GM18520 (cell line): ENCODE results near the gene TRPC6.
"Not testable (repeated sequence)": the region's sequence is repeated elsewhere in the genome, so short reads cannot be mapped to it uniquely, and the experiment has no call there.

Source experiments
- ATAC-seq: cut with Tn5 transposase; IDR thresholded peaks from one replicate; pipeline ENCODE4 v1.9.1; 2021; ENCODE audit not compliant: unreplicated experiment

TRPC6 gene

DNA sequence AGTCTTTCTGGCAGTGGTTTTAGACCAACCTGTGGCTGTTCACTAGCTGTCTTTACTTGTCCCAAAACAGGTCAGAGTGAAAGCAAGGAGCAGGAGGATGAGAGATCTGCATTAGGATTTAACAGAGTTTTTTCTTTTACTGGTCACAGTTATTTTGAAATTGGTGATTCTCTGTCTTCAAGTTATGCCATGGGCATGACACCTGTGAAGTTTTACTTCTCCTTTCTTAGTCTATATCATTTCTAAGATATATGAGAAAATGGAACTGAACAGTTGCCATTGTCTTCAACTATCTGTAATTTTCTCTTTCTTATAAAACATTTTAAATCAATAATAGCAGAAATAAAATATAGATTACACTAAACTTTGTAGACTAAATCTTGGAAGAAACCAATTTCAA lies 60.6 kb downstream of the TRPC6 start:
- ATAC-seq: no peak

DNA sequence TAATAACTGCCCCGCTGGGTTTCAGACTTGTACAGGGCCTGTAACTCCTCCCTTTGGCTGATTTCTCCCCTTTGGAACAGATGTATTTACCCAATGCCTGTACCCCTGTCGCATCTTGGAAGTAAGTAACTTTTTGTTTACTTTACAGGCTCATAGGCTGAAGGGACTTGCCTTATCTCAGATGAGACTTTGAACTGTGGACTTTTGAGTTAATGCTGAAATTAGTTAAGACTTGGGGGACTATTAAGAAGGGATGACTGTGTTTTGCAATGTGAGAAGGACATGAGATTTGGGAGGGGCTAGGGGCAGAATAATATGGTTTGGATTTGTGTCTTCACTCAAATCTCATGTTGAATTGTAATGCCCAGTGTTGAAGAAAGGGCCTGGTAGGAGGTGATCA lies 62.0 kb downstream of the TRPC6 start:
- no peak for ATAC-seq

DNA sequence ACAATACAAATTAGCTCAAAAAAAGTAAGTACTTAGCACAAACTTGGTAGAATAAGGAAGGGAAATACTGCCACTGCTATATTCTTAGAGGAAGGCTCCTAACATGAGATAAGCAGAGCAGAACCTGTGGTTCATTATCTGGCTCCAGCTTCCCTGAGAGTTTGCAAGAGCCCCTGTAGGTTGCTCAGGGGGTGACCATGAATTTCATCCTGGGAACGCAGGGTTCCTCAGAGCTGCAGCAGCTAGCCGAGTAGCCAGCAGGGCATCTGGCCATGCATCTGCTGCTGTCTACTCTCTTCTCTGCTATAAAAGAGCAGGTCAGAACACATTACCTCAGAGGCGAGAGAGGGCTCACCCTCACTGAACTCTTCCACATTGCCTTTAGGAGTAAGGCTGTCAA lies 67.3 kb downstream of the TRPC6 start:
- ATAC-seq: no peak

DNA sequence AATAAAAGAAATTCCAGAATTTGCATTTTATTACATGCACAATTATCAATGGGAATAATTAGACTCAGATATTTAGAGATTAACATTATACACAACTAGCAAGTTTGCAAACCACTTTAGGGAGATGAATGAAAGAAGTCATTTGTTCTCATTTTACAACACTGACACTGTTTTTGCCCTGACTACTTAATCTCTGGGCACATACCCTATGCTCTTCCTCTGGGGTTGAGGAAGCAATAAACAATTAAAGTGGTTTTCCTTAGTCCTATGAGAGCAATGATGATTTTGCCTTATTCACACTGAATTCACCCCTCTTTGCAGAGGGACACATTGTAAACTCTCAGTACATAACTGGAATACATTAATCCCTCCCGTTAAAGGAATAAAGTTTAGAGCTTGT lies 72.7 kb downstream of the TRPC6 start:
- no peak for ATAC-seq

DNA sequence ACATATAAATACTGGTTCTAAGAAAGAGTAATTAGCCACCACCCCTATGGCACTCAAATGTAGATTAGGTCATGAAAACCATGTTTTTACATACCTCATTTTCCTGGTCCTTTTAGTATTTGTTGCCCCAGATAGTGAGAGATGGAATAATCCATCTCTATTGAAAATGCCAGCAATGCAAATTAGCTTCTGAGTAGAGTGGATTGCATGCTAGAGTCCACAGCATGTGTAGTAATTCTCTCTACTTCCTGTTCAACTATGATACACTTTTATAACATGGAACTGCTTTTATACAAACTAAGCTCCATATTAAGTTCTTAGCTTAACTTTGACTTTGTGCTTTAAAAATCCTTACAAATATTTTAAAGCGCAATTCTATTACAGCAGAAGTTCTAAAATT lies 73.2 kb downstream of the TRPC6 start:
- ATAC-seq: no peak

DNA sequence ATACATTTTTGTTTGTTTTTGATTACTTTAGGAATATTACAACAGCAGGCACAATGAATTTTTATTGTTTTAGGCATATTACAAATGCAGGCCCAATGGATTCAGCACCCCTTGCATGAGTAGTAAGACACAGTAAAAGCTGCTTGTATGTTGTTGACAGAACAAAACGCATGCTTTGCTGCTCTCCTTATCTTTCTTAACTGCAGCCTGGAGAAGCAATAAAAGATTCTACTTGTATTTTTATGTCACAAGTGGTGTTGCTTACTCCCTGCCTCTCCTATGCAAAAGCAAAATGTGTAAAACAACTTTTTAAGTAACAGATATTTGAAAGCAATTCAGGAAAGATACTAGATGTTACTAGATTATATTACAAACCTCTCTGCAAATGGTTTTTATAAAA lies 73.9 kb downstream of the TRPC6 start:
- no peak for ATAC-seq

DNA sequence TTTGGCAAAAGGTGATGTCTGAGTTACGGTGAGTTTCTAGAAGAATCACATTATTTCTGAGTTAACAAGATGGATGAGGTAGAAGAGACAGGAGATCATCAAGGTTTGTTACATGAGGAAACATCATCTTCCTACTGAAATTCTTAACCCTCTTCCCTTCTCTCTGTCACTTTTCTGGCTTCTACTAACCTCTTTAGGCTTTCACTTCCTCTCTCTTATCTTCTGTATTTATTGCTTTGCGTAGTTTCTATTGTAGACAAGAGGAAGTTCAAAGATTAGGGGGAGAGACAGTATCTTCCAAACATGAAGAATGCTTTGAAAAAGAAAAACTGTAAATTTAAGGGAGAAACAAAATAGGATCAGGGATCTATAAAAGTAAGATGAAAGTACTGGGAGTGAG lies 75.4 kb downstream of the TRPC6 start:
- no peak for ATAC-seq

DNA sequence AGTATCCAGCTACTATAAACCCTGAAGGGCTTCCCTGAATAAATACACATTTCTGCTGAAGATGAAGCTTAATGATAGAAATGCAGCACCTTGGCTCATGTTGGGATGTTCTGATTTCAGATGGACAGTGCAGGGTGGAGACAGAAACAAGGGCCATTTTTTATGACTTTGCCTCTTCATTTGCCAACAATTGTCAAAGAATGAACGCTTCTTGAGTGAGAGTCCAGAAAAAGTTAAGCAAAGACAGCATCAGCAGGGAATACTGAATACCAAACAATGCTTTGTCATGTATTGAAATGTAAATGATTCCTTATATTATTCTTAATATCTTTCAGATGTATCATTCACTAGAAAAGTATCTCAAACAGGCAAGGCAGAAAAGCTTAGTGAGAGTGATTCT lies 84.9 kb downstream of the TRPC6 start:
- ATAC-seq: no peak

DNA sequence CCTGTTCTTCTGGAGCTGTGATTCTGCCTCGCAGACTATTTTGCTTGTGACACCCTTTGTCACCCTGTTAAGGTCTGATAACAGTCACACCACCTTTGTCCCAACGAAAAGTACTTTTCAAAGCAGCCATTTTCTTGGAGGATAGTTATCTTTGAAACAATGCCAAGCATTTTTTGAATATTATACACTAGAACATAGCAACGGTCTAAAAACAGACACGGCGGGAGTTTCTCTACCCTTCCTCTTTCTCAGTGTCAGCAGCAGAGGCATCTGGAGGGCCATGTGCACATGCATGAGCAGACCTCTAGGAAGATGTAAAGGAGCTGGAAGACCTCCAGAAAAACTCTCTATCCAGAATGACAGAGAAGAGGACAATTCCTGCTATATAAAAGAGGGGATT lies 86.5 kb downstream of the TRPC6 start:
- ATAC-seq: no peak

DNA sequence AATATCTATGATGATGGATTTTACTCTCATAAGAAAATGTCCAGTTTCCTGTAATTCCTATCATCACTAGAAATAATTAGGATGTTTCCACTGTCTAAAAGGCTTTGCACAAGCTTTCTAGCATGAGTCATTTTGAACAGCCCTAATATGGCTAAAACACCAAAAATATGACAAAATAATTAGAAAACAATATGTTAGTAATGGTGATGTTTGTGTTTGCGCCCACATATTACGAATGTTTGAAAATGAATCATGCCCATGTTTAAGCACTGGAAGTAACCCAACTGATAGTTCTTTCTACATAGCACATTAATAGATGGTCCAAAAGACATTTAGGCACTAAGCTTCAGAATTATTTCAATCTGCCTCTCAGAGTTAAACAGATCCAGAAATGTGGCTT lies 96.0 kb downstream of the TRPC6 start:
- ATAC-seq: no peak

DNA sequence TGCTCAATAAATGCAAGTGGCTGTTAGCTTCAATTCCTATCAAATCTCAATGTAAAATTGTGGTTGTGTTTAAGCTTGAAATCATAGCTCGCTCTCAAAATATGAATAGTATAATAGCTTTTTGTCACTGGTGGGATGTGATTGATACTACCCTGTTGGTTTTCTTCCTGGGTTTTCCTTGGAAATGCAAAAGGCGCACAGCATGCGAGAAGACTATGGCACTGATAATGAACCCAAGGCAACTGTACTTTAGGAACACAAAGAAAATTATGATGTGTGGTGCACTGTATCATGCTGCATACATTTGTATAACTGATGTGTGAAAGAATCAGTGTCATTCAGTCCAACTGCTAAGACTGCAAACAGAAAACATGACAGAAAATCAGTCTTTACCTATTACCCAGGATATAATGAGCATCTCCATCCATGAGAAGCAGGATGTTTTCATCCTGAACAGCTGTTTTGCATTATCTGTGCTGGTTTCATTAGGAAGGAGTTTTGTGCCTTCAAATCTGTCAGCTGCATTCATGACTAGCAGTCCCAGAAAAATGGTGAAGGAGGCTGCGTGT lies 101.2 kb downstream of the TRPC6 start:
- ATAC-seq: no peak

DNA sequence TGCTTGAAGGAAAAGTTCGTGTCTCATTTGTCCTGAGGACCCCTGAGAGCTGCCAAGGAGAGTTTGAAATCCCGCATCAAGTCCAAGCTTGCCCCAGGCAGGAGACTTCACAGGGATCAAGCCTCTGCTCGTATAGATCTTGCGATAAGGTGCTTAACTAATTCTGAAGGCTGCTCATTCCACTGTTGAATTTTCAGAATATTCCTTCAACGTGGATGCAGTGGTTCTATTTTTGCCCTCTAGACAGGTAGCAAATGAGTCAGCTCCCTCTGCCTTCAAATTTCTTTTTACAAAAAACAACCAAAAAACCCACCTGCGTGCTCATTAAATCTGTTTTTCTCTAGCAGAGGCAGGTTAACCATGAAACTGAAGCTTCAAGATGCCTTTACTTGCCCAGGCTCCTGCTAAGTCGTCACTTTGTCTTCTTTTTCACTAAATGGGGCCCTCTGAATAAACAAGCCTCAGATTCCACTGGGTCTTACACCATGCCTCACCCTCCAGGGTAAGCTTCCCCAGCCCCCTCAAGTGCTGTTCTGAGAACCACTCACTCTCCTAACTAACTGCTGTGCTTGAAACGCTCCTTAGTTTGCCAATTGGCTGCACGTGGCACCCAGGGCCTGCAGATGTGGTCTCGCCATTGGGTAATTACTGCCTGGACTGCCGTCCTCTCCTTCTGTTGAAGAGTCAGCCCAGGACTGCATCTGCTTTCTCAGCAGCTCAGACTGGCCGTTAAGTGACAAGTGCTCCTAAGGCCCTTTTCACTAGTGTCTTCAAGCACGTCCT lies 105.0 kb downstream of the TRPC6 start:
- ATAC-seq: no peak

DNA sequence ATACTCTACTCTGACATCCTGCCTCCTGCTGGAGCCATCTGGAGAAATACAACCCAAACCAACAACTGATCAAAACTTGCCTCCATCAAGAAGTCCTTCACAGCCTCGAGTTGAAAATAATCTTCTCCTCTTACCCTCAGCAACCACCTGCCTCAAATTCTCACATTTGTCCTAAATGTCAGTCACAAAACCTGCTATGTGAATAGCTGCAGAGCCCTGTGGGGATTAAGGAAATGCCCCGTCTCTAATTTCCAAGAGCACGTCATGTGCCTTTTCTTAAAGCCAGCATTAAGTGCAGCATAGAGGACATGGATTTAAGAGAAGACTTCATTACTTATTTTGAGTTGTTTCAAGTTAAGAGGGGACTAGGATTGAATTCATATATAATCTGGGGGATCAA lies 105.9 kb downstream of the TRPC6 start:
- no peak for ATAC-seq

DNA sequence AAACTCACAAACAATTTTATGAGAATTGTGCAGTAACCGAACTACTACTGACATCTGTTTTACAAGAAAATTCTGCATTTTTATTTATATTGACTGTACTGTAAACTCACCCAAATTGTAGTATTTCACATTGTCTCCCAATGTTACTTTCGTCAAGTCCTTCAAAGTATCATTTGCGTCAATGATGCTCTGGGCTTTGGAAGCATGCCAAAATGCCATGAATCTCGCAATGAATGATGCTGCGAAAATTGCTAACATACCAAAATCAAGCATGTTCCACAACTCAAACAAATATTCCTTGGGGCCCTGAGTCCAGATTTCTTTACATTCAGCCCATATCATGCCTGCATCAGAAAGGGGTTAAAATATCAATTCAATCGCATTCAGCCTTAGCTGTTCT lies 107.6 kb downstream of the TRPC6 start:
- ATAC-seq: no peak

DNA sequence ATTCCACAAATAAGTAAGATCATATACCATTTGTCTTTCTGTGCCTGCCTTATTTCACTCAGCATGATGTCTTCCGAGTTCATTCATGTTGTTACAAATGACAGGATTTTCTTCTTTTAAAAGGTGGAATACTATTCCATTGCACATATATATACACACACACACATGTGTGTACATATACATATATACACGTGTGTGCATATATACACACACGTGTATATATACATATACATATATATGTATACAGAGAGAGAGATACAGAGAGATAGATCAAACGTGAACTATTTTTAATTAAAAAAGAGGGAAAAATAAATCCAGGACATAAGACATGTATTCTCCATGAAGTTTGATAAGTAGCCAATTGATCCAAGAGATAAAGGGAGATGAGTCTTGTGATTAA lies 108.1 kb downstream of the TRPC6 start:
- ATAC-seq: no peak

DNA sequence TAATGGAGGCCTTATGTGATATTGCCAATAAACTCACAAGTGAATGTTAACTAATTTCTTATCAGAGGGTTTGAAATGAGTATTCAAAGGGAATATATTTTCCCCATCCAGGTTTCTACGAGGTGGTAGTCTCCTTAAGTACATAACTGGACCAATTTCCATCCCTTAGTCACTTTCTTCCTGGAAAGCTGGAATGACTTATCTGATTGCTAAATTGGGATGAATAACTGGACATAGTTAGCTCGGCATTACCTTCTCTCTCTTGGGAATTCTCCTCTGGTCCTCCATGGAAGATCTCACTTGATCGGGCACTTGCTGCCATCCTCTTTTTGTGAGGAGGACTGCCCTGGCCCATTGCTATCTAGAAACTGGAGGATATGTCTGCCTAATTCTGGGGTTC lies 109.1 kb downstream of the TRPC6 start:
- no peak for ATAC-seq

DNA sequence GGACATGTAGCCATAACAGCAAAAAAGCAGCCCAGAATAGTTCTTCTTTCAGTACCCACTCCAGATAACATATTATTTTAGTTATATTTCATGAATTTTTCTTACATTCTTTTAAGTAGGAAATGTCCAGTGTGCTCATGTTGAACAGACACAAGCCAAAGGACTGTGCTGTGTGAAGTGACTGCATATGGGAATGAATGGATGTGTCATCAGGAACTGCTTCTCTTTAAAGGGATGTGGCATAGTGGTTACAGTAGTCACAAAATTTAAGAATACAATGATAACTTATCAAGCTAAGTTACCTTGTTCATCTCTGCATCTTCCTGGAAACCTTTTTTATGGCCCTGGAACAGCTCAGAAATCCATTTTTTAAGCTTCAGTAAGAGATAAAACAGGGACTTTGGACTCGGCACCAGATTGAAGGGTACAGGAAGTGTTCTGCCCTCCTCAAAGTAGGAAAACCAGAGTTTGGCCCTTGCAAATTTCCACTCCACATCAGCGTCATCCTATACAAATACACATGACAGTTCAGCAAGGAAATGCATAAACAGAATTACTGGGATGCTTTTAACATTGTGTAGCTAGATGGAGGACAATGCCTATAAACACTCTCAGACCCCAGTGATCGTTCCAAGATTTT lies 112.8 kb downstream of the TRPC6 start:
- no peak for ATAC-seq

DNA sequence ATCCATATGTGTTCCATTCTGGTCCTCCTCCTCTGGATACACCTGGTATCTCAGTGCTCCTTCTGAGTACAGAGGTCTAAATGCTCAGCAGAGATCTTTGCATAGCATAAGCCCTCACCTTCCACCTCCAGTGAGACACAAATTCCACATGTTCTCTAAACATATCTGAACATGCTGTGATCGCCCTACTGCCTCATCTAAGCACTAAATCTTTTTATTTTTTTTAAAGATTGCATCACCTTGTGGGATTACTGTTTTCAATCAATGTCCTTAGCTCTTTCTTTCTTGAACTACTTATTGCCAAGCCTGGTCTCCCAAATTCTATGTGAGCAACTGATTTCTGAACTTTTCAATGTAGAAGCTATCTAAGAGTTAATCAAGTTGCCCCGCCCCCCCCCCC lies 113.4 kb downstream of the TRPC6 start:
- no peak for ATAC-seq

DNA sequence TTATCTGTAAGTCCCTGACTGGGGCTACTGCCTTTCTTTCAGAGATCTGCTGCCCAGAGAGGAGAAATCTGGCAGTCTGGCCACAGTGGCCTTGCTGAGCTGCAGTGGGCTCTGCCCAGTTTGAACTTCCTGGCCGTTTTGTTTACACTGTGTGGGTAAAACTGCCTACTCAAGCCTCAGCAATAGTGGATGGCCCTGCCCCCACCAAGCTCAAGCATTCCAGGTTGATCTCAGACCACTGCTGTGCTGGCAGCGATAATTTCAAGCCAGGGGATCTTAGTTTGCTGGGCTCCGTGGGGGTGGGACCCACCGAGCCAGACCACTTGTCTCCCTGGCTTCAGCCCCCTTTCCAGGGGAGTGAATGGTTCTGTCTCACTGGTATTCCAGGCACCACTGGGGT lies 117.5 kb downstream of the TRPC6 start:
- ATAC-seq: no peak

DNA sequence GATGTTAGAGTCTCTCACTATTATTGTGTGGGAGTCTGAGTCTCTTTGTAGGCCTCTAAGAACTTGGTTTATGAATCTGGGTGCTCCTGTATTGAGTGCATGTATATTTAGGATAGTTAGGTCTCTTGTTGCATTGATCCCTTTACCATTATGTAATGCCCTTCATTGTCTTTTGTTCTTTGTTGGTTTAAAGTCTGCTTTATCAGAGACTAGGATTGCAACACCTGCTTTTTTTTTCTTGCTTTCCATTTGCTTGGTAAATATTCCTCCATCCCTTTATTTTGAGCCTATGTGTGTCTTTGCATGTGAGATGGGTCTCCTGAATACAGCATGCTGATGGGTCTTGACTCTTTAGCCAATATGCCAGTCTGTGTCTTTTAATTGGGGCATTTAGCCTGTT lies 119.4 kb downstream of the TRPC6 start:
- not testable (repeated sequence) for ATAC-seq

DNA sequence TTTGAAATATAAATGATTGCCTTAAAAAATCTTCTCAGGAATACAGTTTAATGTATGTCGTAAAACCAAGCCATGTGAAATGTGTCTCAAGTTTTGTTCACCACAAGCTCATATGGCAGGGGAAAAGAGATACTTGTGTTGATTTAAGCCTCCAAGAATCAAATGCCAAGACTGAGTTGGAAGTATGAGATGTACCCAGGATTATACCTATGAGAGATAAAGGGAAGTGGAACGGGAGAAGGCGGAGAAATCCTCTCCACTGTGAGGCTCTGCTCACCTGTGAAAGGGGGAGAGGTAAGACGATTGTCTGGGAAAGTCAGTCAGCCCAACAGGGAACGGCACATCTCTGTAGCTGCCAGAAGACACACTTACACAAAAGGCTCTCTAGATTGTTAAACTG lies 124.8 kb downstream of the TRPC6 start:
- ATAC-seq: no peak

DNA sequence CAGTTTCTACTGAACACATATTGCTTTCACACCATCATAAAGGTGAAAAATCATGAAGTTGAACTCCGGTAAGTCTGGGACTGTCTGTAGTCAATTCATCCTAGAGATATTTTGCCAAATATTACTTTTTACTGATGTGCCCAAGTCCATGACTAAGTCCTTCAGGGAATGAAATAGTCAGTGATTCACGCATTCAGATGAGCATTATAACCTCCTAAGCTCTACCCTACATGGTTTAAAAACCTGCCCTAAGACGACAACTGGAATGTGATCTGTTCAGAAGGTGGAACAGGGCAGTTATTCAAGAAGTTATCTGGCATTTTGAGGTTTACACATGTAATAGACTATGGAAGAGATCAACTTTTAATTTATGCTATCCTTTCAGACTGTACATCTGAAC lies 125.6 kb downstream of the TRPC6 start:
- no peak for ATAC-seq

DNA sequence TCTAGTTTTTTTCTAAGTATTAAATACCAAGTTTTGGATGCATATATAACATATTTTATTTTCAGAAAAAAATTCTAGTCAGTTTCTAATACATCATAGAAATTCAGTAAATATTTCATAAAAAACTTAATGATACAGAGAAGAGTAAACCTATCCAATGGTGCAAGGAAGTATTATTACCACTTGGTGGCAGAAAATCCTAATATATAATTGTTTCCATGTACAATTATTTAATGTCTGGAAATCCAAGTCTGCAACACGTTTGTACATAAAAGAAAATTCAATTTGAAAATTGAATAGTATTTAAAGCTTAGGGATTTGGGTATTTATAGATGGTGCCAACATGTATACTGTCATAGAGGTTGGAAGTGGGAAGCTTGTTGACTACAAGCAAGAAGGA lies 127.0 kb downstream of the TRPC6 start:
- ATAC-seq: no peak
